CD4-positive, alpha-beta T cell treated with Interleukin-1 beta for 1 hour (primary cell): ENCODE data around the gene FUCA1.
"Not testable (repeated sequence)": the region's sequence is repeated elsewhere in the genome, so short reads cannot be mapped to it uniquely, and the experiment has no call there.

Experiments
- DNase-seq, 2 donors: peaks; one replicate each; pipeline ENCODE4 v3.0.0-alpha.2; 2020 to 2022

The FUCA1 gene

DNA sequence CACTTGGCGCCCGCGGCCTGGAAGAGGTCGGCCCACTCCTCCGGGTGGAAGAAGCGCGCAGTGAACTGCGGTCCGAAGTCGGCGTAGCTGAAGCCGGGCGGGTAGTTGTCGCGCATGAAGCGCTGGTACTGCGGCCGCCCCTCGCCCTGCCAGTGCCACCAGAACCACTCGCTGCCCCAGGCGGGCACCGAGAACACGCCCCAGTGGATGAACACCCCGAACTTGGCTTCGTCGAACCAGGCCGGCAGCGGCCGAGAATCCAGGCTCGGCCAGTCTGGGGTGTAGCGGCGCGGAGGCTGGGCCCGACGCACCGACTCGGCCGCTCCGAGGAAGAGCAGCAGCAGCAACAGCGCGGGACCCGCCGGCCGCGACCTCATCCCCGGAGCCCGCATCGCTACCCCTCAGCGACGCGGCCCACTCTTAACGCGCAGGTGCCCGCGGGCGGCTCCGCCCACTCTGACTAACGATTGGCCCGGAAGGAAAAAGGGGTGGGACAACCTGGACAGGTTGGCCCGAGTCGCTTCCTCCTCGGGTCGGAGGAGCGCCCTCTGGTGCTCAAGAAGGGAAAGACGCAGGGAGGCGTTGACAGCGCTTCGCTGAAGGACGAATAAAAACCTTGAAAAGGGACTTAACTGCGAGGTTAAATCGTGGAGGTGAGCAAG is at the start of gene FUCA1:
Gene FUCA1, minus strand, starts transcription at position 396 of the 662 bp plus-strand sequence. Its CDS starts 4 bp downstream, at position 392.
- DNase-seq = peak; percentile 96 to 98

DNA sequence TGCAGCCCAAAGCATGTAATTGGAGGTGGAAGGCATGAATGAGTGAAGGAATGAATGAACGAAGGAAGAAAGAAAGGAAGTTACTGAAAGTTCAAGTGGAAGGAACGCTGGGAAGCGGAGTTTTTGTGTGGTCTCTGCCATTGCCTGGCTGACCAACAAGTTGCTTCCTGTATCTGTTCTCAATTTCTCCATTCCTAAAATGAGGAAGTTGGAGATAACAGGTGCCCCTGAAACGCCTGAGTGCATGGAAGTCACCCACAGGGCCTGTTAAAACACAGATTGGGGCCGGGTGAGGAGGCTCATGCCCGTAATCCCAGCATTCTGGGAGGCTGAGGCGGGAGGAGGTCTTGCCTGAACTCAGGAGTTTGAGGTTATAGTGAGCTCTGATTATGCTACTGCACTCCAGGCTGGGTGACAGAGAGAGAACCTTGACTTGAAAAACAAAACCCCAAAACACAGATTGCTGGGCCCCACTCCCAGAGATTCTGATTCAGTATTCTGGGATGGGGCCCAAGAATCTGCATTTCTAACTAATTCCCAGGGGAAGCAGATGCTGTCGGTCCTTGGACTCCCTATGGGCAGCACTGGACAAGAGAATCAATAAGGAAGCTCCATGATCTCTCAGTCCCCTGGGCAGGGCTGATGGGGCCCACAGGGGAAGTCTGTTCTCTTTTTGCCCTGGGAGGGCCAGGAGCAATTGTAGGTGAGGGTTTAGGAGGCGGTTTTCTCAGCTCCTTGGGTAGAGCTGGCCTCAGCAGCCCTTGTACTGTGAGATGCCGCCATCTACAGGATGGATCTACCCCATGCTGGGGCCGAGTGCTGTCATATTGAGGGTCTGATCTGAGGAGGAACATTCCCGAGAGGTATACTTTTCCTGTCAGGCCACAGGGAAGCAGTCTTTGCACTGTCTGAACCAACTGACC is 48.4 kb upstream of the FUCA1 start:
- DNase-seq = peak; percentile 69 to 80

DNA sequence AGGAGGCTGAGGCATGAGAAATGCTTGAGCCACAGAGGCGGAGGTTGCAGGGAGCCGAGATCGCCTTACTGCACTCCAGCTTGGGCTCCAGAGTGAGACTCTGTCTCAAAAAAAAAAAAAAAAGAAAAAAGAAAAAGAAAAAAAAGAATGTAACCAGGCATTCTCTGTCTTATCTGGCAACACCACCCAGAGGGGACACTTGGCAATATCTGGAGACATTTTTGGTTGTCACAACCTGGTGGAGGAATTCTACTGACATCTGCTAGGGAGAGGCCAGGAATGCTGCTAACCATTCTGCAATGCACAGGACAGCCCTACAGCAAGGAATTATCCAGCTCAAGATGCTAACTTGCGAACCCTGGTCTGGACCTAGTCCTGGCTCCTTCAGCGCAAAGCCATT is 47.4 kb upstream of the FUCA1 start:
- no peak for DNase-seq

DNA sequence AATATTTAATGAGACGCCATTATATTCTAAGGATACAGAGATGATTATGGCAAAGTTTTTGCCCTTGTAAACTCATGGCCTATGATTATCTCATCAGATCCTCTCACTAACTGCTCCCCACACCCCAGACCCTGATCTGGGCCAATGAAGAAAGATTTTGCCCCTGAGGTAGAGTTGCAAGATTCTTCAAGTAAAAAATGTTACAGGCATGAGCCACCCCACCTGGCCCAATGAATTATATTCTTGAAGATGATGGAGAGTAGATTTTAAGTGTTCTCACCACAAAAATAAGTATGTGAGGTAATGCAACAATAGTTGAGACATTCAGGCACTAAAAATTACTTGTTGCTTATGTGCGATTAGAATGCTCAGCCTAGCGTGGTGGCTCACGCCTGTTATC is 46.8 kb upstream of the FUCA1 start:
- no peak for DNase-seq

DNA sequence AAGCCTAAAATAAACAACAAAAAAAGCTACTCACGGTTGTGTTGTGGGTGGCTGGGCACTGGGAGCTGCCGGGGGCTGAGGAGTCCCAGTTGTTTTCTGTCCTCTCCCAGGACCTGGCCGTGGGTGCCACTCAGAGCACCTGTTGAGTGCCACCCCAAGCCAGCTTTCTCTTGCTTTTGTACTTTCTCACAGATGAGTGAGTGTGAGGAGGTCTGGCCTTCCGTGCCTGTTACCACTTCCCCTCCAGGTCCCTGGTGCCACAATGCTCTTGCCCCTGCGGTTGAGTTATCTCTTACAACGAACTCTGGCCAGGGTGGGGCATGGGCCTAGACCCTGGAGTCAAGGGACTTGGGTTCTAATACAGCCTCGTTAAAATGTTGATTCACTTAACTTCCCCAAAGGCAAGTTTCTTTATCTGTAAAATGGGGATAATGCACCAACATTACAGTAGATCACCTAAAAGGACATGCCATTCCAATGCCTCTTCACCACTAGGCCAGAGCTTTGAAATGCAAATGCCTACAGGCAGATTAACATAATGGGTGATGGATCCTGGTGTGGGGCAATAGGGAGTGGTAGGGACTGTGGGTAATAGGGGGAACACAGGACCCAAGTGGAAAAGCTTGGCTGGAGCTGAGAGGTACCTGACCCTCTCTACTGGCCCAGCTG is 45.3 kb upstream of the FUCA1 start, which contains the start of gene CNR2:
Gene CNR2, minus strand, starts transcription at position 151 of the 669 bp plus-strand sequence. CDS start 37,745 bp downstream, outside the sequence.
- DNase-seq = peak; percentile 33 to 73

DNA sequence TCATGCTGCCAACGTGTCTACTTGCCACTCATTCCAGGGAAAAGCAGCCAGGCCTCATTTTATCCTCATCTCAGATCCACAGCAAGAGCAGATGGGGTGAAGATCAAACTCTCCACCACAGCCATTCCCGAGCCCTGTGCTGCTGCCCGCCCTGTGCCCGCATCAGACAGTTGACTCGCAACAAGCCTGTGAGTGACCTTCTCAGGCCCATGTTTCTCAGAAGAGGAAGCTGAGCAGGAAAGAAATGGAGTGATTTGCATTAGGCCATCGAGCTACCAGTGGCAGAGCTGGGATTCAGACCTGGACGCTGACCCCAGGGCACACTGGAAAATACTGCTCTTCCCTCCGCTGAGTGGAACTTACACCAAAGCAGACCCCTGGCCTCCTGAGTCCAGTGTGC is 43.8 kb upstream of the FUCA1 start:
- DNase-seq = no peak

DNA sequence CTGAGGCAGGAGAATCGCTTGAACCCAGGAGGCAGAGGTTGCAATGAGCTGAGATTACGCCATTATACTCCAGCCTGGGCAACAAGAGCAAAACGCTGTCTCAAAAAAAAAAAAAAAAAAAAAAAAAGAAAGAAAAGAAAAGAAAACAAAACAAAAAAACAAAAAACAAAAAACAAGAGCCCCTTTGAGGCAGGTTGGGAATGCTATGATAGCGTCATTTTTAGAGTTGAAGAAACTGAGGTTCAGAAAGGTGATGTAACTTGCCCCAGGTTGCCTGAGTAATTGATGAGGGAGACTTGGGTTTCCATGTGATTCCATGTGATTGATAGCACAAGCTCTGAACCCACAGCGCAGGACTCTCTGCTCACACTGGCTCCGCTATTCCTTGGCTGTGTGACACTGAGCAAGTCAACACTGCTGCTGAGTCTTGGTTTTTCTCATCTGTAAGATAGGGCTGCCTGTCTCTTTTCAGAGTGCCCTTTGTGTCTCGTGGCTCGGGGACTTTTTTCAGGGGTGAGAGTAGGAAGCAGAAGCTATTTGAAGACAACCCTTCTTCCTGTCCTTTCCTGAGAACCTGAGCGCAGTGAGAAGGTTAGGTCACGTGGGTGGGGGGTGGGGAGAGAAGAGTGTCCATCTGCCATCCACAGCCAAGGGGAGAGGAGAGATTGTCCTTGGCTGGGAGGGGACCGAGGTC is 42.6 kb upstream of the FUCA1 start:
- peak; percentile 17 to 33 for DNase-seq

DNA sequence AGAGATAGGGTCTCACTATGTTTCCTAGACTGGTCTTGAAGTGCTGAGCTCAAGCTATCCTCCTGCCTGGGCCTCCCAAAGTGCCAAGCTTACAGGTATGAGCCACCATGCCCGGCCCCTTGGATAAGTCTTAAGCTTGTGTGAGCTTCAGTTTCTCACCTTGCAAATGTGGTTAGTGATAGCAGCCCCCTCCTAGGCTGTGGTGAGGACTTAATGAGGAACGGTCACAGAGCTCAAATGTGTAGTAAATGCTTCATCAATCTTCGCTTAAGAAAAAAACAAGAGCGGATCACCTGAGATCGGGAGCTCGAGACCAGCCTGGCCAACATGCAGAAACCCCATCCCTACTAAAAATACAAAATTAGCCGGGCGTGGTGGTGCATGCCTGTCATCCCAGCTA is 42.1 kb upstream of the FUCA1 start:
- DNase-seq = no peak

DNA sequence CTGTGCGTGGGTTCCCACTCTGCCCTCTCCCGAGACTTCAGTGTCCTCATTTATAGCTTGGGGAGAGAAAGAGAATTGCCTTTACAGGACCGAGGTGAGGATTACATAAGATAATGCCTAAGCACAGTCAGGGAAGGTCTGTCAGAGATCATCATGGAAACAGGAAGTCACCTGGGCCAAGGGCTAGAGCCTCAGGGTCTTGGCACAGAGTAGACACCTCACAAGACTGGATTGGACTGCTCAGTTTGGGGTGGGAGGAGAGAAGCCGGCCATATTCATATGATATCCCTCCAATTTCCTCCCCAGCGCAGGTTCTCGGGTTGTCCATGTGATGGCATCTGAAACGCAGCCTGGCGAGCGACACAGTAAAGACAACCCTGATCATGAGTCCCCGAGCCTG is 41.3 kb upstream of the FUCA1 start:
- no peak for DNase-seq

DNA sequence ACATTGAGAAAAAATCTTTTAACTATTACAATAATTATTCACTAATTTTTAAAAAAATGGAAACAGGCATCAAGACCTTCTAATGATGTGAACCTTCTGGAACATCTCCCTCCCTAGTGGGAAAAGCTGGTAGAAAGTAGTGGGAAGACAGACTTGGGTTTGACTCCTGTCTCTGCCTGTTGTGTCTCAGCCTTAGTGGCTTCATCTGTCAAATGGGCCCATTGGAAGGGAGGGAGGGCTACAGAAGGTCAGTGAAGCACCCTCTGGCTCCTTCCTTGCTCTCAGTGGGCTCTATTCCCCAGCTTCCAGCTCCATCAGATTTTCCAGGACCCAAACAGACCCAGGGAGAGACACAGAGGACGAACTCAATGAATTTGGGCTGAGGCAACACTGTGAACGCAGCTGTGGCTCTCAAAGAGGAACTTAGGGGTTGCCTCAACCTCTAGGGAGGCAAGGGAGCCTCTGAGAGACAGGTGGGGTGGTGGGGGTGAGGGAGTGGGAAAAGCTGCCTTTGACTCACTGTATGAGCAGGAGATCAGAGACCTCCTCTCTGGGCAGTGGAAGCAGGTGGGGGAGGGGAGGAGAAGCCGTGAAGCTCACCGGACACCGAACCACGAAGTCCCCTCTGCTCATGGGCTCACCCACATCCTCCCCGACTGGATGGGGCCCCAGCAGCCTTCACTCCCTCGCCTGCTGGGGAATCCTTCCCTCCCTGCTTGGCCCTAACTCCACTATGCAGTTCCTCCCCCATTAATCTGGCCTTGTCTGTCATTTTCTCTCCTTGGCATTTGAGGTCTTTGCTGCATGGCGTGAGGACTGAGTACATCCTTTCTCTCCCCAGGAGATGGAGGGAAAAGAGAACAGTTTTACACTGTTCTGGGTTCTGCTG is 40.6 kb upstream of the FUCA1 start:
- DNase-seq = peak; percentile 27 to 51

DNA sequence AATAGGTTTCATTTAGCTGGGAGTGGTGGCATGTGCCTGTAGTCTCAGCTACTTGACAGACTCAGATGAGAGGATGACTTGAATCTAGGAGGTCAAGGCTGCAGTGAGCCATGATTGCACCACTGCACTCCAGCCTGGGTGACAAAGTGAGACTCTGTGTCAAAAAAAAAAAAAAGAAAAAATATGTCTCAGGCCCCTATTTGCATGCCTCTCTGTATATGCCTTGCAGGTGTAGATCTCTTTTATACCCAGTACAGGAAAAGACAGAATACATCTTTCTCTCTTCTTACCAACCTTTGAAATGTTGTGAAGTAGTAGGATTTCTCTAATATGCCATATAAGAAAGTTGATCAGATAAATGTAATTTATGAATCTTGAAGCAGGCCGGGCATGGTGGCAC is 38.6 kb upstream of the FUCA1 start:
- DNase-seq = no peak

DNA sequence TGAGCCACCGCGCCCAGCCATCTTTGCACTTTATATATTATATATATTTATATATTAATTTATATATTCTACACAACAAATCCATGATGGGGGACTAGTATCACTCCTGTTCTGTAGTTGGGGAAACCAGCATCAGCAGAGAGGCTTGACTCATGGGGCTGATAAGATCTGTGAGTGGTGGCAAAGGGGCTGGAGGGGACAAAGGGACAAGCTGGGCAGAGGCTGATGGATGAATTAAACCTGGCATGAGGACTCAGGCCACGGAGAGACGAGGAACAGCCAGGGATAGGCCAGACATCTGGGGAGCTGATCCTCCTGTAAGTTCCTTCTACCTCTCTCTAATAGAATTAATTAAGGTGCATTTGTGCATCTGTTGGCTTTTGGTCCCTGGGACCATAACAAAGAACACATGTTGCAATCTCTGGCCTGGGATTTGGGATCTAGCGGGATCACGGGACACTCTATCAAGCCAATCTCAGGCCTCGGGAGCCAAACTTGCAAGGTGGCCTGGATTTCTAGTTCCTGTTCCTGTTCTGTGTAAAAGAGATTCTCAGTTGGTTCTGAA is 37.5 kb upstream of the FUCA1 start:
- DNase-seq = no peak

DNA sequence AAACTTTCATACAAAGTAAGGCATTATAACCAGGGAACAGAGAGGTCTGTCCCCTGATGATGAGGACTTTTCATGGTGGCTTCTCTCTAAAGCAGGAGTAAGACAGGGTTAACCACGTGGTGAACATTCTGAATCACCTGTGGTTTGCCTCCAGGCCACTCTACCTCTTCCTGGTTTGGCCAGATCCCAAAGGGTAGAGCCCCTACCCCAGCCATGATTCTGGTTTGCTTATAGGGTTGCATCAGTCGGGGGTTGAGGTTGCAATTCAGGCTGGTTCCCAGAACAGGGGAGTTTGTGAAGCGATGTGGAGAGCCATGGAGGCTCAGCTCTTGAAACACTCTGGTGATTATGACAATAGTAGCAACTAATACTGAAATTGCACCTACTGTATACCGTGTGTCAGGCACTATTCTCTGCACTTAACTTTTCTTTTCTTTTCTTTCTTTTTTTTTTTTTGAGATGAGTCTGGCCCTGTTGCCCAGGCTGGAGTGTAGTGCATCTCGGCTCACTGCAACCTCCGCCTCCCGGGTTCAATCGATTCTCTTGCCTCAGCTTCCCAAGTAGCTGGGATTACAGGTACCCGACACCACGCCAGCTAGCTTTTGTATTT is 36.8 kb upstream of the FUCA1 start:
- DNase-seq = no peak

DNA sequence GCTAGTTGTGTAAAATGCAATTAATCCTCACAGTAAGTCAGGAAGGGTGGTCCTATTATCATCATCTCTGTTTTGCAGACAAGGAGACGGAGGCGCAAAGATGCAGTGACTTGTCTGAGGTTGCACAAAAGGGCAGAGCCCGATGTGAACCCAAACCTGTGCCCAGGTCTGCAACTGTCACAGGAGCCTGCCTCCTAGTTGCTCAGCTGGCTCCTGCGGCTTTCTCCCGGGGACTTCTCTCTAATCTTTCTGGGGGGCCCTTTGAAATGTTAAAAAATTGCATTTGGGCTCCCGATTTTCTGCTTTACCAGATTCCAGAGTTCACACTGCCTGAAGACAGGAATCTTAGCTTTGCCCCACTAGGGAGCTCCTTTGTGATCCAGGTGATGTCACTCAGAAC is 35.7 kb upstream of the FUCA1 start:
- no peak for DNase-seq

DNA sequence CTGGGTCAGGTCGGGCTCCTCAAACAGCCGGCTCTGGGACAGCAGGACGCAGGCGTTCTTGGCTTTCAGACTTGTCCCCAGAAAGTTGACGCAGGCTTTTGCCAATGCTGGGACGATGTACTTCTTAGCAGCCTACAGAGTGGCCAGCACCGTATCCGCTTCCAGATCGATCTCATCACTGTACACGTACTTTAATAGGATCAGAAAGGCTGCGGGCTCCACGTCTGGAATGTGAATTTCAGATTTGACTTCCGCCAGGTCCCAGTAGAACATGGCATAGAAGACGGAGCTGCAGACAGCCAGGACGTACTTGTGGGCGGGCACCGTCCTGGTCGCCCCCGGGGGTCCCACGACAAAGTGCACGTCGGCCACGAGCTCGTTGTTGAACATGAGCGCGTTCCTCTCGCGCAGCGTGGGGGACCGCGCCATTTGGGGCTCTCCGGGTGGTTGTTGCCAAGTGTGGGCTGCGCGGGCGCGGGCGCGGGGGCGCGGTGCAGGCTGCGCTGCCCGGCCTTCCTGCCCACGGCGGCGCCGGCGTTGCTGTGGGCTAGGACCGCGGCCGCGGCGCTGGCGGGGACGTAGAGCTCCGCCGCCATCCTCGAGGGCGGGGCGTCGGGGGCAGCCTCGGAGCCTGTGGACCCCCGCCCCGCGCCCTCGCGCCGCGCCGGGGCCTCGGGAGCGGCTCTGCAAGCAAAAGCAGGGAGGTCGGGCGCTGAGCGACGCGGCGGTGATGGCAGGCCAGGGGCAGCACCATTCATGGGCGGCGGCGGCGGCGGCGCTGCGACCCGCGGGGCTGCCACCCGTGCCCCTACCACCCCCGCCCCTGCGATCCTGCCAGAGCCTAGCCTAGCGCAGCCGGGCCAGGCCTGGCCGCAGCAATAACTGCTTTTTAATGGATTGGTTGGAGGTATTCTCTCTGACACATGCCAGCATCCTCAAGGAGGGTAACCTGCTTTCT is 34.5 kb upstream of the FUCA1 start:
- DNase-seq = no peak

DNA sequence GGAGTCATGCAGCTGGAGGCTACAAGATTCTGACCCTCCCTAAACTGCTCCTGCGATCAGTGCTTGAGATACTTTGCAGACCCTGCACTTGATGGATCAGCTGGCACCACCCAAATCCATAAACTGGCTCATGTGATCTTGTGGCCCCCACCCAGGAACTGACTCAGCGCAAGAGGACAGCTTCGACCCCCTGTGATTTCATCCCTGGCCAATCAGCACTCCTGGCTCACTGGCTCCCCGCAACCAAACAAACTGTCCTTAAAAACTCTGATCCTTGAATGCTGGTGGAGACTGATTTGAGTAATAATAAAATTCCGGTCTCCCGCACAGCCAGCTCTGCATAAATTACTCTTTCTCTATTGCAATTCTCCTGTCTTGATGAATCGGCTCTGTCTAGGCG is 31.9 kb upstream of the FUCA1 start:
- not testable (repeated sequence) for DNase-seq

DNA sequence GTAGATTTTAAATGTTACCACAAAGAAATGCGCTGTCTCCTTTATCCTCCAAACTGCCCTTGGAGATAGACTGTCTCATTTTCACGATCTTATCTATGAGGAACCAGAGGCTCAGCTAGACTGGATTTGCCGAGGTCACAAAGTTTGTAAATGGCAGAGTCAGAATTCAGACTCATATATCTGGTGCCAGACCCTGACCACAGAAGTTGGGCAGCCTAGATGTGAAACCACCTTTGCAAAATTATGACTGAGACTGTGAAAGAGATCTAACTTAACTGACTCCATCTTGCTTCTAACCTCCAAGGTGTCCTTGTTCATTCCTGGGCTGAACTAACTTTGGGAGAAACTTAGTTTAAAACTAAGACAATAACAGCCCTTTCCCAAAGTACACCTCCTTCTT is 31.0 kb upstream of the FUCA1 start:
- no peak for DNase-seq

DNA sequence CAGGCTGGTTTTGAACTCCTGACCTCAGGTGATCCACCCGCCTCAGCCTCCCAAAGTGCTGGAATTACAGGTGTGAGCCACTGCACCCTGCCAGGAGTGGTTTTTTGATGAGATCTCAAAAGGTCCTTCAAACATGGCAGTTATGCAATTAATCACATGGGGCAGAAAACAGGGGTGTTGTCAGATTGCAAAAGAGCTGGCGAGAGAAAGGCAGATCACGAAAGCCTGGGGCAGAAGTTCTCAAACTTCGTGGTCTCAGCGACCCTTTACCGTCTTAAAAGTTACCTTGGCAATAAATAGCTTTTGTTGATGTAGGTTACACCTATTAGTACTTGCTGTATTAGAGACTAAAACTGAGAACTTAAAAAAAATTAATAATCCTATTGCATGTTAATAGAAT is 29.0 kb upstream of the FUCA1 start:
- no peak for DNase-seq

DNA sequence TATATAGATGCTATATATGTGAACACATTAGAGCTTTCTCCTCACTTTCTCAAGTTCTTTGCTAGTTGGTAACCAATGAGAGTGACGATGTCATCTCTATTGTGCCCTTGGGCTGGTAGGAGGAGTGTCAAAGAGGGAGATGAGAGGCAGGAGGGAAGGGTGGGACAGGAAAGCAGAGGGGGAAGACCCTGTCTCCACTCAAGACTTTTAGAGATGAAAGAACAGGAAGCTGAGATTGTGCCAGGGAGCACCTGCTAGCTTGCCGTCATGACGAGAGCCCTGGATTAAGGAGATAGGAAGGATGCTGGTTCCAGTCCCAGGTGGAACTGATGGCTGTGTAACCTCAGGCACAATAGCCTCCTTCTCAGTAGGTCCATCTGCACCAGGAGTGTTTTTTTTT is 28.4 kb upstream of the FUCA1 start:
- DNase-seq = peak in 1 of 2 donors; percentile 10

DNA sequence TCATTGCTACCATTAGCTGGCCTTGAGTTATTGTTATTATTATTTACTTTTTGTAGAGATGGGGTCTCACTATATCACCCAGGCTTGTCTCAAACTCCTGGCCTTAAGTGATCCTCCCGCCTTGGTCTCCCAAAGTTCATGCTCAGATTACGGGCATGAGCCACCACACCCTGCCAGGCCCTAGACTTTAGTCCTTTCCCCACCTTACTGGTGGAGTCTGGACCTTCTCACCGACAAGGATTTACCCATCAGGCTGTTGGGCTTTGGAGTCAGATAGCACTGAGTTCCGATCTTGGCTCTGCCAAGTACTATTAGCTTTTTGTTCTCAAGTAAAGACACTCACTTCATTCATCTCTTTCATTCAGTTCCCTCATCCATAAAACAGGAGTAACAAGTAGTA is 27.9 kb upstream of the FUCA1 start:
- DNase-seq = no peak
